Naive B cell (primary cell): ENCODE measurements around the gene MKRN1. TPM values are rescaled to one million over a fixed set of nuclear protein-coding genes. Genes with fewer than 3 reads are reported as not detected.
"Not testable (repeated sequence)": the region's sequence is repeated elsewhere in the genome, so short reads cannot be mapped to it uniquely, and the experiment has no call there.

Source experiments
- ATAC-seq, 2 donors: fragments of 150-1000 bp; cut with Tn5 transposase; 2 replicates each; pipeline ENCODE4 v1.10.0; 2021; ENCODE audit warnings: low read depth in 2 of 2, mild to moderate bottlenecking in 2 of 2, moderate library complexity in 2 of 2
- DNase-seq: peaks from one replicate; pipeline ENCODE4 v3.0.0; 2022
- H3K27ac Mint-ChIP-seq, 6 donors: one replicate each; pipeline ENCODE4 v1.8.0; 2020 to 2022; ENCODE audit warnings: mild to moderate bottlenecking in 6 of 6, mixed read lengths in 6 of 6, moderate library complexity in 5 of 6, inconsistent platforms in 2 of 6
- H3K27me3 Mint-ChIP-seq, 3 donors: one replicate each; pipeline ENCODE4 v1.8.0; 2021 to 2022; ENCODE audit warnings: mixed read lengths in 3 of 3, mild to moderate bottlenecking in 1 of 3
- H3K36me3 Mint-ChIP-seq, 2 donors: one replicate each; pipeline ENCODE4 v1.8.0; 2020 to 2022; ENCODE audit warnings: mixed read lengths in 2 of 2, inconsistent platforms in 1 of 2, mild to moderate bottlenecking in 1 of 2
- H3K4me1 Mint-ChIP-seq, 3 donors: one replicate each; pipeline ENCODE4 v1.8.0; 2020 to 2022; ENCODE audit warnings: mixed read lengths in 3 of 3, inconsistent platforms in 1 of 3, mild to moderate bottlenecking in 1 of 3, moderate library complexity in 1 of 3
- H3K4me3 Mint-ChIP-seq, 8 donors: one replicate each; pipeline ENCODE4 v1.8.0; 2020 to 2022; ENCODE audit warnings: mild to moderate bottlenecking in 8 of 8, mixed read lengths in 8 of 8, moderate library complexity in 8 of 8, inconsistent platforms in 2 of 8
- H3K9me3 Mint-ChIP-seq, 7 donors: one replicate each; pipeline ENCODE4 v1.8.0; 2020 to 2022; ENCODE audit warnings: mixed read lengths in 7 of 7, mild to moderate bottlenecking in 5 of 7, inconsistent platforms in 2 of 7, moderate library complexity in 1 of 7
- polyA plus RNA-seq, 6 donors: library from polyadenylated mRNA; unstranded; fragments of 300-500 nt; fragmentation: Illumina TruSeq; gene quantifications; one replicate each; pipeline ENCODE4 v1.2.3, GENCODE V29; 2021; ENCODE audit warnings: low read depth in 6 of 6

MKRN1 gene, protein sequence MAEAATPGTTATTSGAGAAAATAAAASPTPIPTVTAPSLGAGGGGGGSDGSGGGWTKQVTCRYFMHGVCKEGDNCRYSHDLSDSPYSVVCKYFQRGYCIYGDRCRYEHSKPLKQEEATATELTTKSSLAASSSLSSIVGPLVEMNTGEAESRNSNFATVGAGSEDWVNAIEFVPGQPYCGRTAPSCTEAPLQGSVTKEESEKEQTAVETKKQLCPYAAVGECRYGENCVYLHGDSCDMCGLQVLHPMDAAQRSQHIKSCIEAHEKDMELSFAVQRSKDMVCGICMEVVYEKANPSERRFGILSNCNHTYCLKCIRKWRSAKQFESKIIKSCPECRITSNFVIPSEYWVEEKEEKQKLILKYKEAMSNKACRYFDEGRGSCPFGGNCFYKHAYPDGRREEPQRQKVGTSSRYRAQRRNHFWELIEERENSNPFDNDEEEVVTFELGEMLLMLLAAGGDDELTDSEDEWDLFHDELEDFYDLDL
- 100 to 1,000 TPM in 5 of 6 donors, 10 to 100 TPM in 1; 99.0 to 151 (median 120) TPM for polyA plus RNA-seq

DNA sequence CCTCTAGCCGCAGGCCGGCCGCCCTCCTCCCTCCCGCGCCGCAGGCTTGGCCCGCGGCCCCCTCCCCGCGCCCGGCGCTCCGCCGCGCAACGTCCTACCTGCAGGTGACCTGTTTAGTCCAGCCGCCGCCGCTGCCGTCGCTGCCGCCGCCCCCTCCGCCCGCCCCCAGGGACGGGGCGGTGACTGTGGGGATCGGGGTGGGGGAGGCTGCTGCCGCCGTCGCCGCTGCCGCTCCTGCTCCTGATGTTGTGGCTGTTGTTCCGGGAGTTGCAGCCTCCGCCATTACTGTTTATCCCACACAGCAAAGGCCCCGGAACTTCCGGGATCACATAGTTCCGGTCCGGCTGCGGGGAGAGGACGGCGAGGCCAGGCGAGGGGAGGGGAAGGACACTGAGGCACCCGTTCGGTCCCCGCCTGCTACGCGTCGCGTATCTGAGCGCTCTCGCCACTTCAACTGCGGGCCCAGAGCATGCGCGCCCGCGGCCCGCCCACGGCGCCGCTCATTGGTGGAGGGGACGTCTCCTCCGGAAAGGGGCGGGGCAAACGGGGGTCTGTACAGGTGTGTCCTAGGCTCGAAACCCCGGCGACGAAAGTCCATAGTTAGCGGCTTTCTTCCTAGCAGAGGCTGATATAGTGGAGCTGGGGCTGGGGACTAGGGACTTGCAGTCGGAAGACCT lies at the start of gene MKRN1:
MKRN1 (minus strand) TSS at position 444 of the 677 bp plus-strand sequence; CDS start at position 283, 161 bp downstream.
- H3K36me3 Mint-ChIP-seq, result no peaks in the 10 kb centered on the region
- DNase-seq (peak; percentile 93), ATAC-seq (peak; percentile 86 to 88)
- H3K4me3 Mint-ChIP-seq, result peak within 1 kb of the TSS; percentile 96 to 100 (median 99)
- no peaks in the 10 kb centered on the region for H3K27me3 Mint-ChIP-seq
- H3K9me3 Mint-ChIP-seq, result no peaks in the 10 kb centered on the region
- peaks cover 14 to 30% (median 26%) of the 10 kb centered on the region in 3 donors for H3K4me1 Mint-ChIP-seq
- peak within 1 kb of the TSS; percentile 95 to 99 (median 98) for H3K27ac Mint-ChIP-seq

DNA sequence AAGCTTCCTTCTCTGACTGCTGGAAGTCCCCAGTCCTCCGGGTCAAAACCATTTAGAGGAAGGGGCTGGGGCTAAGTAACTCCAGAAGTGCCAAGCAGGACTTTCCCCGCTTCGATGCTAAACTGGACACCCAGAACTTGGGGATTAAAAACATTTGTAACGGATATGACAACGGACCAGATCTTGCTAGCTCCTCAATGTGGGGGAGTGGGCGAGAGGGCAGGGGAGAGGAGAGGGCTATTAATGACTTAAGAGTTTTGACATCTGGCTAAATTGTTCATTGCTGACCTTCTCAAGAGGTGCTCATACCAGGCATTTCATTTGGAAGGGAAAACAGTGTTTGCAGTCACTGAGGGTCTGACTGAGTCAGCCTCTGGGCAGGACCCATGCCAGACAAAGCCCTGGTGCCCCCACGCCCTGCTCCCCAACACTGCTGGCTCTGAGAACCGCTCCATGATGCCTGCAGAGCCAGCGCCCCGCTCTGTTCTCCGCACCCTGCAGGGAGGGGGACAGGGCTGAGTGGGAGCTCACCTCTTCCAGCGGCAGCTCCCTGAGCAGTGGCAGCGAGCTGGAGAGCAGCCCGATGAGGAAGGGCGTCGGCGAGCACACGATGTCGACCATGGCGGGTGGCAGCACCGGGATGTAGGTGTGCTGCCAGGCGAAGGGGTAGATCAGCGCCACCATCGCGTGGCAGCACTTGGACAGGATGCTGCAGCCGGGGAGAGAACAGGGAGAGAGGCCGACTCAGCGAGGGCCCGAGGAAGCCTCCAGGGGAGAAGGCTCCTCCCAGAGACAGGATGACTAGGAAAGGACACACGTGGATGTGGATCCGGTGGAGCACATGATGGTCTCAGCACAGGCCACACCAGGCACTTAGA lies 47.7 kb upstream of the MKRN1 start:
- no peak for DNase-seq
- Mint-ChIP-seq H3K27me3 (peaks cover 0 to 22% (median 19%) of the 10 kb centered on the region in 3 donors), H3K4me1 (peaks cover 0 to 9% (median 0%) of the 10 kb centered on the region in 3 donors), H3K9me3 (peaks cover 0 to 4% (median 0%) of the 10 kb centered on the region in 7 donors), H3K27ac (peak overlapping the region in 1 of 6 donors; percentile 76), H3K36me3 (no peaks in the 10 kb centered on the region), H3K4me3 (no peak overlapping the region)
- no peak for ATAC-seq

DNA sequence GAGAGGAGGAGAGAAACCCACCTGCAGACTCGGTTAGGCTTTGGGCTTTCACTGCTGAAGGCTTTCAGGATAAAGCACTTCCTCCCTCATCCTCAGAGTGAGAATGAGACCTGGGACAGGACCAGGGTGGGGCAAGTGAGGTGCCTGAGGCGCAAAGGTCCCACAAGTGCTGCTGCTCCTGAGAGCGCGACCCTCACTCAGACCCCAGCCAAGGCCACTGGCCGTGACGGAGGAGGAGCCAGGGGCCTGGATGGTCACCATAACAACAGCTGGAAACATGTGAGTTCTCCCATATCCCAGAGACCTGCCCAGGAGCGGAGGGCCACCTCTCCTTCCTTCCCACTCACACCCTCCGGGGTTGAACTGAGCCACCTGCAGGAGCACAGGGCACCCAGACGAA lies 46.9 kb upstream of the MKRN1 start:
- Mint-ChIP-seq H3K4me3 (no peak overlapping the region), H3K27ac (no peak overlapping the region), H3K9me3 (peaks cover 0 to 4% (median 0%) of the 10 kb centered on the region in 7 donors), H3K4me1 (peaks cover 0 to 9% (median 0%) of the 10 kb centered on the region in 3 donors), H3K36me3 (no peaks in the 10 kb centered on the region), H3K27me3 (peaks cover 0 to 24% (median 19%) of the 10 kb centered on the region in 3 donors)
- DNase-seq (no peak), ATAC-seq (no peak)

DNA sequence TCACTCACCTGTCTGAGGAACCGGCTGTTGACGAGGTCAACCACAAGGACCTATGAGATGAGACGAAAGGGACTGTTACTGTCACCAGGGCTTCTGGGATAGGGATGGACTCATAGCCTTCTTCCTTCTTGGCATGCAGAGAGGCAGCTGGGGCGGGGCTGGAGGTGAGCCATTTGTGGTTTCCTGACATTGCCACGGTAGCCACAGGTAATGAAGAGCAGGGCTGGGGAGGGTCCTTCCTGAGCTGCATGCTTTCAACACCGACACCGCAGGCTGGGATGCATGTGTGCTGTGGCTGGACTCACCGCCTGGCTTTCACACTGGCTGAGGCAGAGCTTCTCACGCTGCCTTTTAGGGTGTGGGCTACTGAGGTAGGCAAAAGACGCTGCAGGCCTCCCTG lies 46.4 kb upstream of the MKRN1 start:
- peaks cover 0 to 9% (median 0%) of the 10 kb centered on the region in 3 donors for H3K4me1 Mint-ChIP-seq
- H3K27ac Mint-ChIP-seq, result no peak overlapping the region
- DNase-seq (no peak), ATAC-seq (no peak)
- H3K36me3 Mint-ChIP-seq, result no peaks in the 10 kb centered on the region
- no peak overlapping the region for H3K4me3 Mint-ChIP-seq
- peaks cover 0 to 4% (median 0%) of the 10 kb centered on the region in 7 donors for H3K9me3 Mint-ChIP-seq
- peaks cover 0 to 23% (median 19%) of the 10 kb centered on the region in 3 donors for H3K27me3 Mint-ChIP-seq

DNA sequence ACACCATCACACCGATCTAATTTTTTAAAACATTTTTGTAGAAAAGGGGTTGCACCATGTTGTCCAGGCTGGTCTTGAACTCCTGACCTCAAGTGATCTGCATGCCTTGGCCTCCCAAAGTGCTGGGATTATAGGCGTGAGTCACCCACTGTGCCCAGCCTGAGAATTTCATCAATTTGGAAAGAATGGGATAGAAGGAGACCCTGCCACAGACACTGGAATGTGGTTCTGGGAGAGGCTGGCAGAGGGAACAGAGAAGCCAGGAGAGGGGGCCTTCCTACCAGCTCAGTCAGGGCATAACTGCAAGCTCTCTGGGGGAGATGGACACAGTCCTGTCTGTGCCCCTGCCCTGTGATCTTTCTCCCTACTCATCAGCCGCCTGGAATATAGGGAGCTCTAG lies 42.1 kb upstream of the MKRN1 start:
- Mint-ChIP-seq H3K36me3 (no peaks in the 10 kb centered on the region), H3K4me3 (no peak overlapping the region), H3K4me1 (peaks cover 6 to 15% (median 8%) of the 10 kb centered on the region in 3 donors), H3K27ac (peak overlapping the region in 3 of 6 donors; percentile 24 to 81 (median 70)), H3K27me3 (peaks cover under 1 to 17% (median 6%) of the 10 kb centered on the region in 3 donors), H3K9me3 (no peaks in the 10 kb centered on the region)
- no peak for DNase-seq
- ATAC-seq, result no peak

DNA sequence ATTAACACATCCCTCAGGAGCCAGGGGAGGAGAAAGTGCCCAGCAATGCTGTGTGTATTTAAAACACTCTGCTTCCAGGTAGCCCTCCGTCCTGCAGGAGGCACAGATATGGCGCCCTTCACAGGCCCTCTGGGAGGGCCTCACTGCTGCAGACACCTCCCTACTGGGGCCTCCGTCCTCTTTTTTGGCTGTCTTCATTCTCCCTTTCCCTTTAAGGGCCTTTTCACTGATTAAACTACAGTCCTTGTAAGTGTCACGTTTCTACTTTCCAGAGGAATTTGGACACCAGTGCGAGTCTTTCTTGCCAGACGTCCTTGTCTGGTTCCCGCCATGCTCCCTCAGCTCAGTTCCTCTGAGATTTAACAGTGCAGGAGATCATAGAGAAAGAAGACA lies 39.7 kb upstream of the MKRN1 start:
- H3K4me1 Mint-ChIP-seq, result peaks cover 6 to 8% (median 8%) of the 10 kb centered on the region in 3 donors
- H3K4me3 Mint-ChIP-seq, result no peak overlapping the region
- H3K27me3 Mint-ChIP-seq, result peaks cover 0 to 17% (median 6%) of the 10 kb centered on the region in 3 donors
- H3K36me3 Mint-ChIP-seq, result no peaks in the 10 kb centered on the region
- no peaks in the 10 kb centered on the region for H3K9me3 Mint-ChIP-seq
- no peak overlapping the region for H3K27ac Mint-ChIP-seq
- ATAC-seq (no peak), DNase-seq (no peak)

DNA sequence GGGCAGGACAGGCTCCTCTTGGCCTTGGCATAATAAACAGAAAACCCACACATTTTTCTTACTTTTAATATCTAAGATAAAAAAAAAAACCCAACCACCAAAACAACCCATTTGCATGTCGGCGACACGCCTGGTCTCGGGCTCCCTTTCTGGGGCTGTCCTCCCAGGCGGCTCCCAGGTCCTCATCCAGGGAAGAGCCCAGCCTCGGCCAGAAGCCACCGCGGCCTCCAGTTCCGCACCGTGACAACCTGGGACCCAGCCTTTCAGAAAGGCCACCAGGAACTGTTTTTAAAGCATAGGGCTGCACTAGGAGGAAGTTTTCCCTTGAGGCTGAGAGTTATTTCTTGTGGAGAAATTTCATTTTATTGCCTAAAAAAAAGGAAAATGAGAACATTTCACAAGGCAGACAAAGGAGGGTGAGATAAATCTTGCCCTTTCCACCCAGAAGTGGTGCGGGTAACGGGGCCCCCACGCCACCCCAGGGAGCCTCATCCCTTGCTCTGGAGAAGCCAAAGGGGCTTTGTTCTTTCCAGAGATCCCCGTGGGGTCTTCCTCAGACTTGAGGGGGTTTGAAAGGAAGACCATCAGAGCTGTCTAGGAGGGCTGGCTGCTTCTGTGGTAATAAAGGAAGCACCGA lies 39.2 kb upstream of the MKRN1 start:
- no peaks in the 10 kb centered on the region for H3K36me3 Mint-ChIP-seq
- peak overlapping the region in 1 of 6 donors; percentile 70 for H3K27ac Mint-ChIP-seq
- DNase-seq (no peak), ATAC-seq (no peak)
- H3K27me3 Mint-ChIP-seq, result peaks cover 0 to 17% (median 6%) of the 10 kb centered on the region in 3 donors
- H3K4me3 Mint-ChIP-seq, result peak overlapping the region in 1 of 8 donors; percentile 71
- H3K9me3 Mint-ChIP-seq, result no peaks in the 10 kb centered on the region
- H3K4me1 Mint-ChIP-seq, result peaks cover 6 to 8% (median 6%) of the 10 kb centered on the region in 3 donors

DNA sequence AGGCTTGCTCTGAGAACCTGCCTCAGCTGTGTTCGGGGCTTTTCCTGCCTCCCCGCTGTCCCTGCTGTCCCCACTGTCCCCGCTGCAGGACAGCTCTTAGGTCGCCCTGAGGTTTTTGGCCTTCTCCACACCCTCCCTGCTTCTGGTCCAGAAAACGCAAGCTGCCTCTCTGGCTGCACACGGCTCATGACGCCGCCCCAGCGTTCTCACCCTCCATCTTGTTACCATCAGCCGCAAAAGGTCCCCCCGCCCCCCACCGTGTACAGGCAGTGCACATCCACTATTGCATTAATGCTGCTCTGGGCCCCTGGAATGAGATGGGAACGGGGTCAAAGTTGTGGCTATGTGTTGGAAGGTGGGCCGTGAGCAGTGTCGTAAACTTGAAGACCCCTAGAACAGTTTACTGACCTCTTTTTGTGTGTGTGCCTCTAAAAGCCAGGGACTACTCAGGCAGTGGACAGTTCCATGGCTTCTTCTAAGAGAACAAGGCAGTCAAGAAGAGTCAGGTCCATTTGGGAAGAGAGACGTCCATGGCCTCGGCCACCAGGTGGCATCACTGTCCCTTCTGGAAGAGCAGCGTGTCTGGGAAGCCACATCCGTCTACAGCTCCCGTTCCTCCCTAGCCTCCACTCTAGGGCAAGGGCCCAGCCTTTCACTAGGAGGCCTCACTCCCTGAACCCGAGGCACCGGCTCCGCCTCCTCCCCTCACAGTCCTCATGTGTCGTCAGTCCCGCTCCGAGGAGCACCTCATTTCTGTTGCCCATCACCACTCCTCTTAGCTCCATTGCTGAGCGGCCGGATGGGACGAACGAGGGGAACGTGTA lies 38.5 kb upstream of the MKRN1 start:
- Mint-ChIP-seq H3K9me3 (no peaks in the 10 kb centered on the region), H3K36me3 (no peaks in the 10 kb centered on the region), H3K27ac (peak overlapping the region in 3 of 6 donors; percentile 1 to 70 (median 70)), H3K27me3 (peaks cover 0 to 17% (median 6%) of the 10 kb centered on the region in 3 donors), H3K4me3 (peak overlapping the region in 3 of 8 donors; percentile 14 to 71 (median 69)), H3K4me1 (peaks cover 6 to 8% (median 6%) of the 10 kb centered on the region in 3 donors)
- DNase-seq, result peak; percentile 47
- ATAC-seq, result peak; percentile 48 to 55

DNA sequence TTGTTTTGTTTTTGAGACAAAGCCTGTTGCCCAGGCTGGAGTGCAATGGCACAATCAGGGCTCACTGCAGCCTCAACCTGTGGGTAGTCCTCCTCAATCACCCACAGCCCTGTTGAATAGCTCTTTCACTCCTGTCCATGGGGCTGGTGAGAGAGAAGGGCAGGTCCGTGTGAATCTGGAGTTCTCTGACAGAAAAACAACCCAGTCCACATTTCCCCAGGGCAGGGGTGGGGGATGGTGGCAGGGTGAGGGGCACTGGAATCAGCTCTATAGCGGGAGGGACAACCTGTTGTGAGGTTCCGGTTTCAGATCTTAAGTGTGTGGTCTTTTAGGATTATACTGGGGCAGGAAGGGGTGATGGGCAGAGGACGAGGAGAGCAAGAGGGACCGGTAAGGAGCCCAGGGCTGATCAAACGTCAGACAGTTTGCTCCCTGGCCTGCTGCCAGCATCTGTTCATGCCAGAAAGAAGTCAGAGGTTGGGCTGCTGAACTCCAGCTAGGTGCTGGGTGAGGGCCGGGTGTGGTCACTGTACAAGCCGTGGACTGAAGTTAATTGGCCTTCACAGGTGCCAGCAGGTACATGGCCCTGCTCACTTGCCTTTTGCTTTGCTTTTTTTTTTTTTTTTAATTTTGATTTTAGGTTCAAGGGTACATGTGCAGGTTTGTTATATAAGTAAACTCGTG lies 33.2 kb upstream of the MKRN1 start:
- H3K27ac Mint-ChIP-seq, result no peak overlapping the region
- peaks cover 0 to 2% (median 0%) of the 10 kb centered on the region in 3 donors for H3K27me3 Mint-ChIP-seq

DNA sequence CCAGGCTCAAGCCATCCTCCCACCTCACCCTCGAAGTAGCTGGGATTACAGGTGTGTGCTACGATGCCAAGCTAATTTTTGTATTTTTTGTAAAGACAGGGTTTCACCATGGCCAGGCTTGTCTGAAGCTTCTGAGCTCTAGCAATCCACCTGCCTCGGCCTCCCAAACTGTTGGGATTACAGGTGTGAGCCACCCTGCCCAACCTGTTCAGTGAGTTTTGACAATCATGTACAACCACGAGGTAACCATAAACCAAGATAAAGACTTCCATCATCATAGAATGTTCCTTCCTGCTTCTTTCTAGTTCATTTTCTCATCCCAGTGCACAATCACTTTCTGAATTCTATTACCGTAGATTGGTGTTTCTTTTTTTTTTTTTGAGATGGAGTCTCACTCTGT lies 30.5 kb upstream of the MKRN1 start:
- Mint-ChIP-seq H3K4me3 (no peak overlapping the region), H3K36me3 (no peaks in the 10 kb centered on the region), H3K27ac (peak overlapping the region in 1 of 6 donors; percentile 84), H3K9me3 (no peaks in the 10 kb centered on the region), H3K4me1 (no peaks in the 10 kb centered on the region), H3K27me3 (no peaks in the 10 kb centered on the region)
- ATAC-seq (no peak), DNase-seq (no peak)

More for the DNA sequence above, 33.2 kb upstream of the MKRN1 start:
- ATAC-seq (no peak), DNase-seq (no peak)
- H3K4me1 Mint-ChIP-seq, result peaks cover 0 to under 1% (median 0%) of the 10 kb centered on the region in 3 donors
- H3K9me3 Mint-ChIP-seq, result no peaks in the 10 kb centered on the region
- no peak overlapping the region for H3K4me3 Mint-ChIP-seq
- no peaks in the 10 kb centered on the region for H3K36me3 Mint-ChIP-seq

DNA sequence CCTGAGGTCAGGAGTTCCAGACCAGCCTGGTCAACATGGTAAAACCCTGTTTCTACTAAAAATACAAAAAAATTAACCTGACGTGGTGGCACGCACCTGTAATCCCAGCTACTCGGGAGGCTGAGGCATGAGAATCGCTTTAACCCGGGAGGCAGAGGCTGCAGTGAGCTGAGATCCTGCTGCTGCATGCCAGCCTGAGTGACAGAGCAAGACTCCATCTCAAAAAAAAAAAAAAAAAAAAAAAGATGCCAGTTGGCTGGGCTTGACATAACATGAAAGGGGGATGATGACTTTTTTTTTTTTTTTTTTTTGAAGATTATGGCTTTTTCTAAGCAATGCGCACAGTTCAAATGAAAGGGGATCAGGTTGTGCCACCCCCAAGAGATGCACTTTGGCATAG lies 28.3 kb upstream of the MKRN1 start:
- H3K4me3 Mint-ChIP-seq, H3K27ac Mint-ChIP-seq, ATAC-seq, DNase-seq, H3K9me3 Mint-ChIP-seq, H3K36me3 Mint-ChIP-seq, H3K4me1 Mint-ChIP-seq, H3K27me3 Mint-ChIP-seq: not testable (repeated sequence)
